Naive B cell (primary cell): ENCODE data around the gene FAM135A. TPM values are rescaled to one million over a fixed set of nuclear protein-coding genes. Genes with fewer than 3 reads are reported as not detected.

Source experiments
- ATAC-seq, 2 donors: fragments of 150-1000 bp; cut with Tn5 transposase; 2 replicates each; pipeline ENCODE4 v1.10.0; 2021; ENCODE audit warnings: low read depth in 2 of 2, mild to moderate bottlenecking in 2 of 2, moderate library complexity in 2 of 2
- DNase-seq: peaks from one replicate; pipeline ENCODE4 v3.0.0; 2022
- H3K27ac Mint-ChIP-seq, 6 donors: one replicate each; pipeline ENCODE4 v1.8.0; 2020 to 2022; ENCODE audit warnings: mild to moderate bottlenecking in 6 of 6, mixed read lengths in 6 of 6, moderate library complexity in 5 of 6, inconsistent platforms in 2 of 6
- H3K27me3 Mint-ChIP-seq, 3 donors: one replicate each; pipeline ENCODE4 v1.8.0; 2021 to 2022; ENCODE audit warnings: mixed read lengths in 3 of 3, mild to moderate bottlenecking in 1 of 3
- H3K36me3 Mint-ChIP-seq, 2 donors: one replicate each; pipeline ENCODE4 v1.8.0; 2020 to 2022; ENCODE audit warnings: mixed read lengths in 2 of 2, inconsistent platforms in 1 of 2, mild to moderate bottlenecking in 1 of 2
- H3K4me1 Mint-ChIP-seq, 3 donors: one replicate each; pipeline ENCODE4 v1.8.0; 2020 to 2022; ENCODE audit warnings: mixed read lengths in 3 of 3, inconsistent platforms in 1 of 3, mild to moderate bottlenecking in 1 of 3, moderate library complexity in 1 of 3
- H3K4me3 Mint-ChIP-seq, 8 donors: one replicate each; pipeline ENCODE4 v1.8.0; 2020 to 2022; ENCODE audit warnings: mild to moderate bottlenecking in 8 of 8, mixed read lengths in 8 of 8, moderate library complexity in 8 of 8, inconsistent platforms in 2 of 8
- H3K9me3 Mint-ChIP-seq, 7 donors: one replicate each; pipeline ENCODE4 v1.8.0; 2020 to 2022; ENCODE audit warnings: mixed read lengths in 7 of 7, mild to moderate bottlenecking in 5 of 7, inconsistent platforms in 2 of 7, moderate library complexity in 1 of 7
- polyA plus RNA-seq, 6 donors: library from polyadenylated mRNA; unstranded; fragments of 300-500 nt; fragmentation: Illumina TruSeq; gene quantifications; one replicate each; pipeline ENCODE4 v1.2.3, GENCODE V29; 2021; ENCODE audit warnings: low read depth in 6 of 6

The FAM135A gene
- polyA plus RNA-seq, 6 donors from 2014 or later, result 3.2 to 9.8 (median 7.9) TPM

DNA sequence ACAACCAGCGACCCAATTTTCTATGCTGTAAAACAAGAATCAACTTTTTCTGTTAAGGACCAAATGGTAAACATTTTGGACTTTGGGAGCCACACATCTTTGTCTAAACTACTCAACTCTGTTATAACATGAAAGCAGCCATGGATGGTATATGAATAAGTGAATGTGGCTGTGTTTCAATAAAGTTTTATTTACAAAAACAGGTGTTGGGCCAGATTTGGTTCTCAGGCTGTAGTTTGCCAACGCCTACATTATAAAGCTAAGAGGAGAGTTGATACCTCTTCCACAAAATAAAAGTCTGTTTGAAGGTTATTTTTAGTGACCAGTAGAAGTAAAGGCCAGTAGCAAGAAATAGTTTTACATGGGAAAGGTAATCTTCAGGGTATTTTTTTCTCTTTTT, 93.0 kb downstream of the FAM135A start:
- ATAC-seq (no peak), DNase-seq (no peak)
- Mint-ChIP-seq H3K36me3 (peaks cover 39 to 42% of the 10 kb centered on the region in 2 donors), H3K27ac (no peak overlapping the region), H3K27me3 (no peaks in the 10 kb centered on the region), H3K4me3 (no peak overlapping the region), H3K4me1 (no peaks in the 10 kb centered on the region), H3K9me3 (peaks cover 4 to 26% (median 11%) of the 10 kb centered on the region in 7 donors)

DNA sequence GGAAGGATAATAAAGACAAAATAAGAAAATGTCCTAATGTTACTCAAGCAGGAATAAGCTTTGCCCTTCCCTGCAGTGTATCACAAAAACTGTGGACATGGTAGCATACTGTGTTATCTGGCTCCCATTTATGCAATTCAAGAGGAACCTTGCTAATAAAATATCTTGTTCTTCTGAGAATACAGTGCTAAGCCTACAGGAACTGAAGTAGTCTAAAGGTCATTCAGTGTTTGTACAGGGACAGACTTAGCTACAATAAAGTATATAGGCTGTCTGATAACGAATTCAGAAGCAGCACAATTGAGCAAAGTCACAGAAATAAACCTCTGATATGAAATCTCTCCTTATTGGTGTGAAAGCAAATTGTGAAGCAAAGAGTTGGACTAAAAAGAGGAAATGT, 93.9 kb downstream of the FAM135A start:
- Mint-ChIP-seq H3K4me1 (no peaks in the 10 kb centered on the region), H3K36me3 (peaks cover 35% of the 10 kb centered on the region in 2 donors), H3K27me3 (no peaks in the 10 kb centered on the region), H3K27ac (no peak overlapping the region), H3K4me3 (no peak overlapping the region), H3K9me3 (peaks cover 0 to 26% (median 11%) of the 10 kb centered on the region in 7 donors)
- no peak for DNase-seq
- no peak for ATAC-seq

DNA sequence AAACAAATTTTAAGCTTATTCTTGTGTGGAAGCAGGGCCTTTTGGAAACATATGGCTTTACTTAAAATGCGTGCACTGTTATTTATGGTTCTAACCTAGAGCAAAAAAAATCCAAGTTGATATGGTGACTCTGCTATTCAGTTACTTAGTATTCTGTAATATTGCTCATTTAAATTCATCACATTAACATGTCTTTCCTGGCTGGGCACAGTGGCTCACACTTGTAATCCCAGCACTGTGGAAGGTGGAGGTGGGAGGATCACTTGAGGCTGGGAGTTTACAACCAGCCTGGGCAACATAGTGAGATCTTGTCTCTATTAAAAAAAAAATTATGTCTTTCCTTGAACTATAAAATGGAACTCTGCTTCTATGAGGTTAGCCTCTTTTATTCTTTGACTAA, 95.6 kb downstream of the FAM135A start:
- Mint-ChIP-seq H3K4me3 (no peak overlapping the region), H3K27me3 (no peaks in the 10 kb centered on the region), H3K9me3 (peaks cover 0 to 11% (median 5%) of the 10 kb centered on the region in 7 donors), H3K4me1 (no peaks in the 10 kb centered on the region), H3K36me3 (peaks cover 17 to 21% of the 10 kb centered on the region in 2 donors), H3K27ac (no peak overlapping the region)
- ATAC-seq (no peak), DNase-seq (no peak)

DNA sequence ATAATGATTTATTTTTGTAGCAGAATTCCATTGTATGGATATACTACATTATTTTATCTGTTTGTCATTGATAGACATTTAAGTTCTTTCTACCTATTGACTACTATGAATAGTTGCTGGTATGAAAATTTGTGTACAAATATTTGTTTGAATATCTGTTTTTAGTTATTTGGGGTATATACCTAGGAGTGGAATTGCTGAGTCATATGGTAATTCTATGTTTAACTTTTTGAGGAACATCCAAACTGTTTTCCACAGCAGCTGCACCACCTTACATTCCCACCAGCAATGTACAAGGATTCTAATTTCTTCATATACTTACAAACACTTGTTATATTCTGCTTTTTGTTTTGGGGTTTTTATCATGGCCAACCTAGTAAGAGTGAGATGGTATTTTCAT, 97.3 kb downstream of the FAM135A start:
- Mint-ChIP-seq H3K9me3 (peaks cover 0 to 2% (median 0%) of the 10 kb centered on the region in 7 donors), H3K27me3 (no peaks in the 10 kb centered on the region), H3K27ac (no peak overlapping the region), H3K4me3 (no peak overlapping the region), H3K4me1 (no peaks in the 10 kb centered on the region), H3K36me3 (peaks cover 4 to 13% of the 10 kb centered on the region in 2 donors)
- no peak for DNase-seq
- ATAC-seq, result no peak

DNA sequence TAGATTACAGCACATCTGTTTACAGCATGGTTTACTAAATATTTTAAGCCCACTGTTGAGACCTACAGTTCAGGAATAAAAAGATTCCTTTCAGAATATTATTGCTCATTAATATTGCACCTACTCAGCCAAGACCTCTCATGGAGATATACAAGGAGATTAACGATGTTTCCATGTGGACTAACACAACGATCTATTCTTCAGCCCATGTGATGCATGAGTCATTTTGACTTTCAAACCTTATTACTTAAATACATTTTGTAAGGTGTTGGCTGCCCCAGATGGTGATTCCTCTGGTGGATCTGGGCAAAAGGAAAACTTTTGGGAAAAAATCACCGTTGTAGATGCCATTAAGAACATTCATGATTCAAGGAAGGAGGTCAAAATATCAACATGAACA, 105.4 kb downstream of the FAM135A start:
- peaks cover 0 to 5% of the 10 kb centered on the region in 2 donors for H3K36me3 Mint-ChIP-seq
- no peak for ATAC-seq
- H3K4me1 Mint-ChIP-seq, result no peaks in the 10 kb centered on the region
- H3K27me3 Mint-ChIP-seq, result no peaks in the 10 kb centered on the region
- no peak overlapping the region for H3K27ac Mint-ChIP-seq
- no peak overlapping the region for H3K4me3 Mint-ChIP-seq
- DNase-seq, result no peak
- no peaks in the 10 kb centered on the region for H3K9me3 Mint-ChIP-seq

DNA sequence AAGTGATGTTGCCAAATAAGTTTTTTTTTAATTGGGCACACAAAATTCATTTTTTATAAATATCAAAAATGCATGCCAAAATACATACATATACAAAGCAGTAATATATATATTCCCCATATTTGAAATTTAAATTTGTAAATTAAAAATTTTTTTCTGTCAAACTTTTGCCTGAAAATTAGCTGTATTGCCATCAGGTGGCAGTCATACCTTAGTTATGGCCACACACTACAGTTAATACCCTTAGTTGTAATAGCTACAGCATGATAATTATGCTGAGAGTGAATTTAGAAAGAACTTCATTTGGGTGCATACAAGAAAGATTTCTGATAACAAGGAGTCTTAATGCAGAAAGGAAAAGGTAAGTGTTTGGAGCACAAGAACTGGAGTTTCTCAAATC, 107.3 kb downstream of the FAM135A start:
- Mint-ChIP-seq H3K4me3 (no peak overlapping the region), H3K9me3 (no peaks in the 10 kb centered on the region), H3K36me3 (peaks cover 0 to 8% of the 10 kb centered on the region in 2 donors), H3K27me3 (no peaks in the 10 kb centered on the region), H3K4me1 (no peaks in the 10 kb centered on the region), H3K27ac (no peak overlapping the region)
- DNase-seq (peak; percentile 9), ATAC-seq (no peak)

DNA sequence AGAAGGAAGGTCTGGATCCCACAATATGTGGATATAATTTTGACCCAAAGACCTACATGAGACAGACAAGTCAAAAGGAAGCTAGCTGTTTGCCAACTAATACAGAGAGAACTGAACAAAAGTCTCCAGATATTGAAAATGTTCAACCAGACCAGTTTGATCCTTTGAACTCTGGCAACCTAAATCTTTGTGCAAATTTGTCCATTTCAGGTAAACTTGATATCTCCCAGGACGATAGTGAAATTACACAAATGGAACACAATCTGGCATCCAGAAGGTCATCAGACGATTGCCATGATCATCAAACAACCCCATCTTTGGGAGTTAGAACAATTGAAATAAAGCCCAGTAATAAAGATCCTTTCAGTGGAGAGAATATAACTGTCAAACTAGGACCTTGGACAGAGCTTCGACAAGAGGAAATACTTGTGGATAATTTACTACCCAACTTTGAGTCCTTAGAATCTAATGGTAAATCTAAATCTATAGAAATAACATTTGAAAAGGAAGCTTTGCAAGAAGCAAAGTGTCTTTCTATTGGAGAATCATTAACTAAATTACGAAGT, 111.5 kb downstream of the FAM135A start:
- H3K36me3 Mint-ChIP-seq, result peaks cover 0 to 17% of the 10 kb centered on the region in 2 donors
- H3K27me3 Mint-ChIP-seq, result no peaks in the 10 kb centered on the region
- DNase-seq (no peak), ATAC-seq (no peak)
- no peak overlapping the region for H3K4me3 Mint-ChIP-seq
- no peak overlapping the region for H3K27ac Mint-ChIP-seq
- H3K4me1 Mint-ChIP-seq, result no peaks in the 10 kb centered on the region
- H3K9me3 Mint-ChIP-seq, result no peaks in the 10 kb centered on the region

DNA sequence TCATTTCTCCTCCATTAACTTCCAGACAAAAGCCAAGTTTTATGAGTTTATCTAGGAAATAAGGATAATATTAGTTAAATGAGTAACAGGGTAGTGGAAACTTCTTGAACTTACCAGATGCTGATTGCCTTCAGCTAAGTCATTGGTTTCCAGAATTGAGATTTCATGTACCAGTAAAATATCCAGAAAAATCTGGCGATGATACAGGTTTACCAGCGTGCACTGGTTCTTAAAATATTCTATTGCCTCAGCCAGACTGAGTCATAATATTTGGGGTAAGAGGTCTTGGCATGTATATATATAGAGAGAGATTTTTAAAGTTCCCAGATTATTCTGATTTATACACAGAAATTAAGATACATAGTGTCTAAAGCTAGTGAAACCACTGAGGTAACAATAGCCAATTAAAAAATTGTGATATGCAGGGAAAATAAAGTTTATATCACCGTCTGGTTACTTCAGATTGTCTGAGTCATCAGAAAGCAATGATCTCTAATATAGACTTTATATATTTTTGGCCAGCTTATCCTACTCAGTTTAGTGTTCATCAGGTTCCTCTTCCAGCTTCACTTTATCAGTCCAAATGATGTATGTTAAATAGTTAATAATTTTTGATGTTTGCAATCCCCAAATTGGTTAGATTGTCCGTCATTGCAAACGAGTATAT, 113.9 kb downstream of the FAM135A start:
- no peak for ATAC-seq
- H3K4me3 Mint-ChIP-seq, result no peak overlapping the region
- H3K27me3 Mint-ChIP-seq, result no peaks in the 10 kb centered on the region
- no peak overlapping the region for H3K27ac Mint-ChIP-seq
- DNase-seq, result no peak
- no peaks in the 10 kb centered on the region for H3K9me3 Mint-ChIP-seq
- no peaks in the 10 kb centered on the region for H3K4me1 Mint-ChIP-seq
- H3K36me3 Mint-ChIP-seq, result peaks cover 0 to 17% of the 10 kb centered on the region in 2 donors

DNA sequence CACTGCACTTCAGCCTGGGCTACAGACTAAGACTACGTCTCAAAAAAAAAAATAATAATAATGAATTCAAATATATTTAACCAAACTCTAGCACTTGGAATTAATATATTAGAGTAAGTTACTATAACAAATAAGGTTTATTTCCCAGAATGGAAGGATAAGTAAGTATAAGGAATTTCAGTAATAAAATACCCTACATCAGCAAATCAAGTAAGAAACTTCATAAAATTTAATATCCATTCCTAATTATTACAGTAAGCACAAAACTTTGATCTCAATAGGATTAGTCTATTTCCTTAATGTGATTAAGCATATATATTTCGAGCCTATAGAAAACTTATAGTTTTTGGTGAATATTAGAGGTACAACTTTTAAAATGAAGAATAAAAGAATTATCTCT, 116.7 kb downstream of the FAM135A start:
- H3K4me3 Mint-ChIP-seq, result no peak overlapping the region
- ATAC-seq (no peak), DNase-seq (no peak)
- no peaks in the 10 kb centered on the region for H3K4me1 Mint-ChIP-seq
- no peaks in the 10 kb centered on the region for H3K9me3 Mint-ChIP-seq
- H3K36me3 Mint-ChIP-seq, result peaks cover 0 to 13% of the 10 kb centered on the region in 2 donors
- no peak overlapping the region for H3K27ac Mint-ChIP-seq
- H3K27me3 Mint-ChIP-seq, result no peaks in the 10 kb centered on the region

DNA sequence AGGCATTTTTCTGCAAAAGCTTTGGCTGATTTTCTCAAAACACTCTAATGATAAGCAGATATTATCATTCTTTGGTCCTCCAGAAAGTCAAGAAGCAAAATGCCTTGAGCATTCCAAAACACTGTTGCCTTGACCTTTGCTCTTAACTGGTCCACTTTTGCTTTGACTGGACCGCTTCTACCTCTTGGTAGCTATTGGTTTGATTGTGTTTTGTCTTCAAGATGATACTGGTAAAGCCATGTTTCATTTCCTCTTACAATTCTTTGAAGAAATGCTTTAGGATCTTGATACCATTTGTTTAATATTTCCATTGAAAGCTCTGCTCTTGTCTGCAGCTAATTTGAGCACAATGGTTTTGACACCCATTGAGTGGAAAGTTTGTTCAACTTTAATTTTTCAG, 117.8 kb downstream of the FAM135A start:
- Mint-ChIP-seq H3K4me3 (no peak overlapping the region), H3K9me3 (no peaks in the 10 kb centered on the region), H3K27me3 (no peaks in the 10 kb centered on the region), H3K27ac (no peak overlapping the region), H3K36me3 (peaks cover 0 to 7% of the 10 kb centered on the region in 2 donors), H3K4me1 (no peaks in the 10 kb centered on the region)
- ATAC-seq (no peak), DNase-seq (no peak)

DNA sequence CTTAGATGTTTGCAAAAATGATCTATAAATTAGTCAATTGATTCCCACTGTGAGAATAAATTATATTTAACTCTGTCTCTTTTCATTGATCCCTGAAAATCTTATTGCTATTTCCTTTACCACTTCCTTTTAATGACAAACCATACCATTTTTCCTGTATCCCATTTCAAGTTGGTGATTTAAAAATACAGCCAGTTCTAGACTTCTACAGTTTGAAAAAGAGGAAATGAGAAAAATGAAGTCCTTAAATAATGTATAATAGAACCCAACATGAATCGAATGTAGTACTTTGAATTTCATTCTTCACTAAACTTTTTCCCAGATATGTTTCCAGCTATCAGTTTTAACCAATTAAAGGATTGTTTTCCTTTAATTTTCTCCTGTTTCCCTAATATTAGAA, 124.0 kb downstream of the FAM135A start:
- Mint-ChIP-seq H3K27me3 (no peaks in the 10 kb centered on the region), H3K36me3 (peaks cover 9 to 10% of the 10 kb centered on the region in 2 donors), H3K4me1 (peaks cover 0 to 6% (median 0%) of the 10 kb centered on the region in 3 donors), H3K4me3 (no peak overlapping the region), H3K9me3 (no peaks in the 10 kb centered on the region), H3K27ac (peak overlapping the region in 1 of 6 donors; percentile 24)
- DNase-seq (no peak), ATAC-seq (no peak)

DNA sequence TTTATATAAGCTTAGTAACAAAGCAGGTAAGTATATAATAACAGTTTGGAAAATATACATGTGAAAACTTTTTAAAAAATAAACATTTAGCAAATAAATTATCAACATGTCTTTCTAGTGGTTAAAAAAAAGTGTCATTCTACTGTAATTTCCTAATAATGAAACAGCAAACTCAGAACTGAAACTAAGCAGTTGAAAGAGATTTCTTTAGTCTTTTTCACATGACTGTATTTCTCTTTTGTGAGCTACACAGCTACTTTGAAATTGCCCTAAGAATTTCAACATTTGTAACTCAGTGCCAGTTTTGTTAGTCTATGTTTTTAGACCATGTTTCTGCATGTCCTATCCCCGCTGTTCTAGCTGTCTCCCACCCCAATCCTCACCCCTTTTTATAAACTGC, 125.1 kb downstream of the FAM135A start:
- Mint-ChIP-seq H3K9me3 (no peaks in the 10 kb centered on the region), H3K4me3 (no peak overlapping the region), H3K27ac (no peak overlapping the region), H3K4me1 (peaks cover 0 to 6% (median 0%) of the 10 kb centered on the region in 3 donors), H3K36me3 (peaks cover 9 to 10% of the 10 kb centered on the region in 2 donors), H3K27me3 (no peaks in the 10 kb centered on the region)
- DNase-seq (no peak), ATAC-seq (no peak)

DNA sequence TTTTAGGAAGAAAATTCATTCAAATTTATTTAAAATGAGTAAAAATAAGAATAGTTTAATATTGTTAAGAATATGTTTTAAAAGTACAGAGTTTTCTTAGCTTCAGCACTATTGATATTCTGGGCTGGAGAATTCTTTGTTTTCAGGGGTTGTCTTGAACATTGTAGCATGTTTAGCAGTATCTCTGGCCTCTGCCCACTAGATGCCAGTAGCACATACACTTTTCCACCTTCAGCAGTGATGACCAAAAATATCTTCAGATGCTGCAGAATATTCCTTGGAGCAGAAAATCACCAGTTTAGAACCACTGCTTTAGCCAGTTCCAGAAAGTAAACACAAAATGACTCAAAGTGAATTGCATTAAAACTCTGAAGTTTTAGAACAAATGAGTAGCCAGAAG, 134.0 kb downstream of the FAM135A start:
- no peak overlapping the region for H3K4me3 Mint-ChIP-seq
- no peaks in the 10 kb centered on the region for H3K27me3 Mint-ChIP-seq
- peaks cover 0 to 8% of the 10 kb centered on the region in 2 donors for H3K36me3 Mint-ChIP-seq
- H3K9me3 Mint-ChIP-seq, result no peaks in the 10 kb centered on the region
- ATAC-seq (no peak), DNase-seq (no peak)
- H3K27ac Mint-ChIP-seq, result no peak overlapping the region
- H3K4me1 Mint-ChIP-seq, result no peaks in the 10 kb centered on the region

DNA sequence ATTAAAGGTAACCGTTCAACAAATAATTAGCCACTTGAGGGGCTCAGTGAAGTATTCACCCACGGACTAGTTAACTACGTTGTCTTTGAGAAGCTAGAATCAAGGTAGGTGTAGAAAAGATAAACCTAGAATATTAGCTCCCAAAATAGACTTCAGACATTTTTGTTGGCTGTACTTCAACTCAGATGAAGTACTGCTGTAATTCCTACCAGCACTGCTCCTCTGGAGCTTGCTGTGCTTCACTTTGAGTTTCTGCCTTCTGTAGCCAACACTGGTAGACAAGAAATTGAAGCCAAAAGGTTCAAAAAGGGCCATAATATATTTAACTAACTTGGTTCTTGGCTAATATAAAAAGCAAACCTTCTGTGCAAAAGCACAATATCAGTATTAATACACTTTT, 134.6 kb downstream of the FAM135A start:
- ATAC-seq (no peak), DNase-seq (no peak)
- Mint-ChIP-seq H3K27ac (no peak overlapping the region), H3K4me1 (no peaks in the 10 kb centered on the region), H3K4me3 (no peak overlapping the region), H3K36me3 (peaks cover 0 to 8% of the 10 kb centered on the region in 2 donors), H3K27me3 (no peaks in the 10 kb centered on the region), H3K9me3 (no peaks in the 10 kb centered on the region)
